ENCODE results near the gene MGMT.

Gene MGMT

GRCh38 chr10:129455625-129456024, 11.4 kb upstream of the MGMT start:
- DNase-seq = no peak
- Histone ChIP-seq H3K4me3 (ENCODE audit: low read depth, low read length) (no peak overlapping the region), H3K27ac (no peak overlapping the region), H3K9me3 (ENCODE audit: severe bottlenecking) (no peaks in the 10 kb centered on the region), H3K27me3 (ENCODE audit: insufficient read depth, low read depth, severe bottlenecking) (no peaks in the 10 kb centered on the region), H3K36me3 (no peaks in the 10 kb centered on the region)
- TF ChIP-seq CTCF (IDR thresholded peaks at IDR 0.05; ENCODE audit: low read depth, low read length) = no peak

GRCh38 chr10:129459762-129460539, 7.1 kb upstream of the MGMT start:
- TF ChIP-seq CTCF (IDR thresholded peaks at IDR 0.05; ENCODE audit: low read depth, low read length) = no peak

GRCh38 chr10:129462257-129462795, 4.7 kb upstream of the MGMT start:
- no peak for DNase-seq
- no peak for TF ChIP-seq CTCF (IDR thresholded peaks at IDR 0.05; ENCODE audit: low read depth, low read length)
- Histone ChIP-seq H3K9me3 (ENCODE audit: severe bottlenecking) (no peaks in the 10 kb centered on the region), H3K27ac (no peak overlapping the region), H3K36me3 (no peaks in the 10 kb centered on the region), H3K27me3 (ENCODE audit: insufficient read depth, low read depth, severe bottlenecking) (no peaks in the 10 kb centered on the region), H3K4me3 (ENCODE audit: low read depth, low read length) (no peak overlapping the region)

More at GRCh38 chr10:129459762-129460539, 7.1 kb upstream of the MGMT start:
- H3K36me3 ChIP-seq = no peaks in the 10 kb centered on the region
- no peaks in the 10 kb centered on the region for H3K9me3 ChIP-seq (ENCODE audit: severe bottlenecking)
- no peak overlapping the region for H3K27ac ChIP-seq
- no peaks in the 10 kb centered on the region for H3K27me3 ChIP-seq (ENCODE audit: insufficient read depth, low read depth, severe bottlenecking)
- no peak for DNase-seq
- H3K4me3 ChIP-seq (ENCODE audit: low read depth, low read length) = no peak overlapping the region

GRCh38 chr10:129464251-129464650, 2.8 kb upstream of the MGMT start:
- Histone ChIP-seq H3K4me3 (ENCODE audit: low read depth, low read length) (no peak overlapping the region), H3K36me3 (no peaks in the 10 kb centered on the region), H3K9me3 (ENCODE audit: severe bottlenecking) (no peaks in the 10 kb centered on the region), H3K27me3 (ENCODE audit: insufficient read depth, low read depth, severe bottlenecking) (no peaks in the 10 kb centered on the region), H3K27ac (no peak overlapping the region)
- DNase-seq = no peak
- no peak for TF ChIP-seq CTCF (IDR thresholded peaks at IDR 0.05; ENCODE audit: low read depth, low read length)

GRCh38 chr10:129465796-129466702, 992 bp upstream of the MGMT start:
- no peaks in the 10 kb centered on the region for H3K27me3 ChIP-seq (ENCODE audit: insufficient read depth, low read depth, severe bottlenecking)
- peak; percentile 13 for DNase-seq
- peak overlapping the region; percentile 49 for H3K4me3 ChIP-seq (ENCODE audit: low read depth, low read length)
- TF ChIP-seq CTCF (IDR thresholded peaks at IDR 0.05; ENCODE audit: low read depth, low read length) = no peak
- H3K36me3 ChIP-seq = no peaks in the 10 kb centered on the region
- no peaks in the 10 kb centered on the region for H3K9me3 ChIP-seq (ENCODE audit: severe bottlenecking)
- H3K27ac ChIP-seq = peak overlapping the region; percentile 84
